ENCODE data around the gene TPSD1. TPM values are rescaled to one million over a fixed set of nuclear protein-coding genes. Genes with fewer than 3 reads are reported as not detected.

Gene TPSD1
- total RNA-seq, 1 experiment from 2014 or later = 0.31 TPM

GRCh38 chr16:1222553-1223354, 33.1 kb upstream of the TPSD1 start:
- H3K4me3 Mint-ChIP-seq = no peak overlapping the region
- ChIA-PET POLR2A (no interaction called here), CTCF (interaction anchor here (0.6 to 1.6 kb wide), 2 partner anchors 120 to 166 kb away, joined by 5 to 6 read pairs; no protein-coding TSS in a partner anchor)
- H3K4me1 Mint-ChIP-seq = no peaks in the 10 kb centered on the region
- H3K27me3 Mint-ChIP-seq (ENCODE audit: low read depth) = peaks cover 4% of the 10 kb centered on the region
- ATAC-seq (no peak), DNase-seq (ENCODE audit: low spot score) (no peak)
- no peak for TF ChIP-seq FOXP4 (CRISPR knock-in tag; IDR thresholded peaks at IDR 0.05)
- TF ChIP-seq, protein P1, sequence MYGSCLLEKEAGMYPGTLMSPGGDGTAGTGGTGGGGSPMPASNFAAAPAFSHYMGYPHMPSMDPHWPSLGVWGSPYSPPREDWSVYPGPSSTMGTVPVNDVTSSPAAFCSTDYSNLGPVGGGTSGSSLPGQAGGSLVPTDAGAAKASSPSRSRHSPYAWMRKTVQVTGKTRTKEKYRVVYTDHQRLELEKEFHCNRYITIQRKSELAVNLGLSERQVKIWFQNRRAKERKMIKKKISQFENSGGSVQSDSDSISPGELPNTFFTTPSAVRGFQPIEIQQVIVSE (CRISPR knock-in tag; IDR thresholded peaks at IDR 0.05; ENCODE audit: borderline replicate concordance) = no peak
- TF ChIP-seq, protein P2, sequence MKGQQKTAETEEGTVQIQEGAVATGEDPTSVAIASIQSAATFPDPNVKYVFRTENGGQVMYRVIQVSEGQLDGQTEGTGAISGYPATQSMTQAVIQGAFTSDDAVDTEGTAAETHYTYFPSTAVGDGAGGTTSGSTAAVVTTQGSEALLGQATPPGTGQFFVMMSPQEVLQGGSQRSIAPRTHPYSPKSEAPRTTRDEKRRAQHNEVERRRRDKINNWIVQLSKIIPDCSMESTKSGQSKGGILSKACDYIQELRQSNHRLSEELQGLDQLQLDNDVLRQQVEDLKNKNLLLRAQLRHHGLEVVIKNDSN (CRISPR knock-in tag; IDR thresholded peaks at IDR 0.05) = no peak
- TF ChIP-seq NR1H2 (CRISPR knock-in tag; IDR thresholded peaks at IDR 0.05) = no peak
- TF ChIP-seq, protein P3, sequence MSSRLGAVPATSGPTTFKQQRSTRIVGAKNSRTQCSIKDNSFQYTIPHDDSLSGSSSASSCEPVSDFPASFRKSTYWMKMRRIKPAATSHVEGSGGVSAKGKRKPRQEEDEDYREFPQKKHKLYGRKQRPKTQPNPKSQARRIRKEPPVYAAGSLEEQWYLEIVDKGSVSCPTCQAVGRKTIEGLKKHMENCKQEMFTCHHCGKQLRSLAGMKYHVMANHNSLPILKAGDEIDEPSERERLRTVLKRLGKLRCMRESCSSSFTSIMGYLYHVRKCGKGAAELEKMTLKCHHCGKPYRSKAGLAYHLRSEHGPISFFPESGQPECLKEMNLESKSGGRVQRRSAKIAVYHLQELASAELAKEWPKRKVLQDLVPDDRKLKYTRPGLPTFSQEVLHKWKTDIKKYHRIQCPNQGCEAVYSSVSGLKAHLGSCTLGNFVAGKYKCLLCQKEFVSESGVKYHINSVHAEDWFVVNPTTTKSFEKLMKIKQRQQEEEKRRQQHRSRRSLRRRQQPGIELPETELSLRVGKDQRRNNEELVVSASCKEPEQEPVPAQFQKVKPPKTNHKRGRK (CRISPR knock-in tag; IDR thresholded peaks at IDR 0.05; ENCODE audit: borderline replicate concordance) = no peak
- no peak for TF ChIP-seq ZSCAN18 (CRISPR knock-in tag; IDR thresholded peaks at IDR 0.05)
- no peak overlapping the region for H3K27ac Mint-ChIP-seq
- no peaks in the 10 kb centered on the region for H3K36me3 Mint-ChIP-seq
- no peaks in the 10 kb centered on the region for H3K9me3 Mint-ChIP-seq

- no peak for ATAC-seq
- CTCF ChIA-PET = interaction anchor here (0.6 to 1.6 kb wide), 2 partner anchors 120 to 166 kb away, joined by 5 to 6 read pairs; no protein-coding TSS in a partner anchor
- POLR2A ChIA-PET = no interaction called here
- Mint-ChIP-seq H3K4me1 (no peaks in the 10 kb centered on the region), H3K27ac (no peak overlapping the region), H3K36me3 (no peaks in the 10 kb centered on the region), H3K9me3 (no peaks in the 10 kb centered on the region), H3K27me3 (ENCODE audit: low read depth) (peaks cover 4% of the 10 kb centered on the region), H3K4me3 (no peak overlapping the region)
- DNase-seq (ENCODE audit: low spot score) = no peak
- TF ChIP-seq, protein P4, sequence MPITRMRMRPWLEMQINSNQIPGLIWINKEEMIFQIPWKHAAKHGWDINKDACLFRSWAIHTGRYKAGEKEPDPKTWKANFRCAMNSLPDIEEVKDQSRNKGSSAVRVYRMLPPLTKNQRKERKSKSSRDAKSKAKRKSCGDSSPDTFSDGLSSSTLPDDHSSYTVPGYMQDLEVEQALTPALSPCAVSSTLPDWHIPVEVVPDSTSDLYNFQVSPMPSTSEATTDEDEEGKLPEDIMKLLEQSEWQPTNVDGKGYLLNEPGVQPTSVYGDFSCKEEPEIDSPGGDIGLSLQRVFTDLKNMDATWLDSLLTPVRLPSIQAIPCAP (CRISPR knock-in tag; IDR thresholded peaks at IDR 0.05) = no peak
- TF ChIP-seq ZNF219 (CRISPR knock-in tag; IDR thresholded peaks at IDR 0.05; ENCODE audit: borderline replicate concordance) = no peak
- TF ChIP-seq RELA (CRISPR knock-in tag; IDR thresholded peaks at IDR 0.05; ENCODE audit: borderline replicate concordance) = no peak
- TF ChIP-seq NFATC4 (CRISPR knock-in tag; IDR thresholded peaks at IDR 0.05) = no peak
- TF ChIP-seq CBFB (CRISPR knock-in tag; IDR thresholded peaks at IDR 0.05; ENCODE audit: low read depth) = no peak
- no peak for TF ChIP-seq ESRRA (CRISPR knock-in tag; IDR thresholded peaks at IDR 0.05; ENCODE audit: borderline replicate concordance)
- no peak for TF ChIP-seq SP1 (CRISPR knock-in tag; conservative IDR thresholded peaks at IDR 0.05)
- no peak for TF ChIP-seq ATF3 (CRISPR knock-in tag; conservative IDR thresholded peaks at IDR 0.05)
- TF ChIP-seq ZNF317 (CRISPR knock-in tag; IDR thresholded peaks at IDR 0.05; ENCODE audit: borderline replicate concordance, low read depth) = no peak
- no peak for TF ChIP-seq SMAD3 (CRISPR knock-in tag; IDR thresholded peaks at IDR 0.05; ENCODE audit: borderline replicate concordance)
- no peak for TF ChIP-seq KAT7 (CRISPR knock-in tag; IDR thresholded peaks at IDR 0.05; ENCODE audit: borderline replicate concordance)
- TF ChIP-seq OVOL2 (CRISPR knock-in tag; IDR thresholded peaks at IDR 0.05; ENCODE audit: borderline replicate concordance) = no peak
- TF ChIP-seq NFYB (CRISPR knock-in tag; conservative IDR thresholded peaks at IDR 0.05; ENCODE audit: low read depth) = no peak
- no peak for TF ChIP-seq ERG (CRISPR knock-in tag; IDR thresholded peaks at IDR 0.05)
- no peak for TF ChIP-seq FOXP4 (CRISPR knock-in tag; IDR thresholded peaks at IDR 0.05)
Observed at GRCh38 chr16:1223355-1224214, 32.3 kb upstream of the TPSD1 start.

Data from WTC11 (cell line).